Measurements from ENCODE around the gene KCNQ2.
"Not testable (repeated sequence)": the region's sequence is repeated elsewhere in the genome, so short reads cannot be mapped to it uniquely, and the experiment has no call there.

Gene KCNQ2

DNA sequence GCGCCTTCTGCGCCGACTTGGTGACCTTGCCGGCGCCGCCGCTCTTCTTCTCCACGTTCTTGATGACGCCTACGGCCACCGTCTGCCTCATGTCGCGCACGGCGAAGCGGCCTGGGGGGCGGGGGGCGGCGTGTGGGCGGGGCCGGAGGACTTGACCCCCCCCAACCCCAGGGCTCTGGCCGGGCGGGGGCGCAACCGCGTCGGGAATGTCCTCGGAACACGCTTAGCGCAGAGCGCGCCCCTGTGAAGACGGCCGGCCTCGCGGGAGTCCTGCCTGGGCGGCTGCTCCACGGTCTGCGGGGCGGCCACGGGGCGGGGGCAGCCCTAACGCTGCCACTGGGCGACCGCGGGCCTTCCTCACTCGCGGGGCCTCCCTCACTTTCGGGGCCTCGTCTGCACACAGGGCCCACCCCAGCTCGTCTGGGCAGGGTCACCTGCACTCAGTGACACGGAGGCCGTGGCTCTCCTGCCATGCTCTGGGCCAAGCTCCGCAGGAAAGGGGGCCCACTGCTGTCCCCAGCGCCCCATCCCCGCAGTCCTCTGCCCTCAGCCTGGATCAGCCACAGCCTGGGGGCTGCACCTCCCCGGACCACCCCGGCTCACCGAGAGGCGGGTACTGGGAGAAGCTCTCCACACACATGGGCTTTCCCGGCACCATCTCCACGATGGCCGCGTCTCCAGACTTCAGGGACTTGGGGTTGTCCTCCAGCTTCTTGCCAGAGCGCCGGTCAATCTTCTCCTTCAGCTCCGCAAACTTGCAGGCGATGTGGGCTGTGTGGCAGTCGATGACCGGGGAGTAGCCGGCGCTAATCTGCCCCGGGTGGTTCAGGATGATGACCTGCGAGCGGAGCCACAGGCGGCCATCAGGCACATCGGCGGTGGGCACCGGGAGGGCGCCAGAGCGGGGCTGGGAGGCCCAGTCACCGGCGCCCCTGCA lies 16.1 kb upstream of the KCNQ2 start:
- no peak for DNase-seq

DNA sequence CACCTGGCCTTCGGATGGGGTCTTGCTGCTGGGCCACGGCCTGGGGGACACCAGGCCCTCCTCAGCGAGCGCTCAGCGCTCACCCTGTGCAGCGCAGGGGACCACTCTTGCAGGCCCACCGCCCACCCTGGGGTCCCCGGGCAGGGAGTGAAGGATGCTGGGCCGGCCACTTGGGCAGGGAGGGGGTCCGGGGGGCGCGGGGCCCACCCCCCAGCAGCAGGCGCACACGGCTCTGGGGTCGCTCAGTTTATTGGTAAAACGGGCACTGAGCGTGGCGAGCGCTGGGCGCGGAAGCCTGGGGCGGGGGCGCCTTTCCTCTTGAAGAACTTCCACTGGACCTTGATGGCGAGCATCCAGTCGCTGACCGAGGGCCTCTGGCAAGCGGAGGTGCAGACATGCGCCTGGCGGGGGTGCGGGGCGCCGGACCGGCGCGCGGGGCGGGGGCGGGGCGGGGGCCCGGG lies 15.4 kb upstream of the KCNQ2 start:
- no peak for DNase-seq

DNA sequence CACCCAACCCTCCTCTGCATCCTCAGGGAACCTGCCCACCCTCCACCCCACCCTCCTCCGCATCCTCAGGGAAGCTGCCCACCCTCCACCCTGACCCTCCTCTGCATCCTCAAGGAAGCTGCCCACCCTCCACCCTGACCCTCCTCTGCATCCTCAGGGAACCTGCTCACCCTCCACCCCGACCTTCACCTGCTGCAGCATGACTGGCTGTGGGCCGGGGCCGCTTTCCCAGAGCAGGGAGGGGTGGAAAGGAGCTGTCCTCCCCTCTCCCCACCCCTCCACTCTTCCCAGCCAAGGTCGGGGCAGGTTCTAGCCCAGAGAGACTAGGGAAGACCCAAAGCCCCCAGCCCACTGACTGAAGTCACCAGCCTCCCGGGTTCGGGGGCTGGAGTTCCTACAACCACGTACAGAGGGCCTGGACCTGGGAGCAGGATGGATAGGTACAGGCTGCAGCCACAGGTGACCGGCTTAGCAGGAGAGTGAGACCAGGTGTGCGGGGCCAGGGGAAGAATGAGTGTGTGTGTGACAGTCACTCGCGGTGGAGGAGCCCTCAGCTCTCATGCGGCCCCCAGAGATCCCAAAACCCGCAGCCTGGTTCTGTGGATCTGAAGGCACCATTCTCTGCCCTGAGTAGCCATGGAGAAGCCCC lies 14.8 kb upstream of the KCNQ2 start:
- no peak for DNase-seq

DNA sequence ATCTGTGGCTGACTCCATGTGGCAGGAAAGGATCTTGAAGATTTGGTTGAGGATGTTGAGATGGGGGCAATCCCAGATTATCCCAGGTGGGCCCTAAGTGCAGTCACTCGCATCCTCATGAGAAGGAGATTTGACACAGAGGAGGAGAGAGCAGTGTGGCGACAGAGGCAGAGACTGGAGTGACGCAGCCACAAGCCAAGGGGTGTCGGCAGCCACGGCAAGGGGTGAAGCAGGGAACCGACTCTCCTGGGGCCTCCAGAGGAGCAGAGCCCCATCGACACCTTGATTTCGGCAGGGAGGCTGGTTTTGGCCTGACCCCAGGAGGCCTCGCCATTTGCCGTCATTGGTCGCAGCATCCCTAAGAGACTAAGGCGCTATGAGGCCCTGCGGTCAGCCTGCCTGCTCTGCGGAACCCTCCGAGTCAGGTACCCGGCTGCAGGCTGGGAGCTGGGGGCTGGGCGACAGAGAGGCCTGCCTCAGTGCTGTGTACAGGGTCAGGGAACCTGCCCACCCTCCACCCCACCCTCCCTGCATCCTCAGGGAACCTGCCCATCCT lies 13.9 kb upstream of the KCNQ2 start:
- no peak for DNase-seq

DNA sequence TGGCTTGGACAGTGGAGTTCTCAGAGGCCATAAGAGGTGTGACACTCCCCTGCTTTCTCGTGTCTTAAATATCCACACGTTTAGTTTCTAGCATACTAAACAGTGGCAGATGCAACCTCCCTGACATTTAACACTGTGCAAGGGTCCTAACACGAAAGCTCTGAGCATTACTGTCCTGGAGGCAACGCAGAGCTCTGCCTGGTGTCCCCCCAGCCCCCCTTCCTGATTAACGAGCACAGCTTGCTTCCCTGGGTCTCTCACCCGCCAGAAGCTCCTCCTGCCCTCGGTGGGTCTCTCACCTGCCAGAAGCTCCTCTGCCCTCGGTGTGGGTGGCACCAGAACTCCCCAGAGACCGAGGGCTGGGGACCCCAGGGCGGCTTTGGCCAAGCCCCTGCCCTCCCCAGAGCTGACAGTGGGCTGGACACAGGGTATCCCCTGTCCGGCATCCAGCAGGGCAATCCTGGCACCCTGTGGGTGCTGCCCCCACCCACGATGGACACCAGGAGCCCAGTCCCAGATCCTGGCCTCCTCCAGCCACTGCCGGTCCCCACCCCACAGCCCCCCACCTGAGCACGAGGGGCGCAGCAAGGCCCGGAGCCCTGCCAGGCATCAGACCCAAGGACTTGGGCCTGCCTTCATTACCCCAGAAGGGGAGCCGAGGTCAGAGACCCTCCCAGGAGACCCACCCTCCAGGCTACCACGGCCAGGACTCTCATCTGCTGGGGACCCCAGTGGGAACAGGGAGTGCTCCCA lies 12.4 kb upstream of the KCNQ2 start:
- DNase-seq: no peak

DNA sequence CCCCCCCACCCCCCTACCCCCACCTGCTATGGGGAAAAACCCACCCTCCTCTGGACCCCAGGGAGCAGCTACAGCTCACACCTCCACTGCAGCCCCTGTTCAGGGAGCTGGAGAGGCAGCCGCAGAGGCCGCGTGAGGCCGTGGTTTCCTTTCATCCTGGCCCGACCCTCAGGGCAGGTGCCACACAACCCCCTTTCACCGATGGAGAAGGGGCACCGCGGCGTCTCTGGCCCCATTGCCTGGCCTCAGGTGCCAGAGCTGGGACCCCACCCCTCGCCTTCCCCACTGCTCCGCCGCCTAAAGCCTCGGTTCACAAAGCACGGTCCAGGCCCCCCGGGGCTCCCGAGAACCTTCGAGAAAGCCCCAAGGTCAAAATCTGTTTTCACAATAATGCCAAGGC lies 11.8 kb upstream of the KCNQ2 start:
- no peak for DNase-seq

DNA sequence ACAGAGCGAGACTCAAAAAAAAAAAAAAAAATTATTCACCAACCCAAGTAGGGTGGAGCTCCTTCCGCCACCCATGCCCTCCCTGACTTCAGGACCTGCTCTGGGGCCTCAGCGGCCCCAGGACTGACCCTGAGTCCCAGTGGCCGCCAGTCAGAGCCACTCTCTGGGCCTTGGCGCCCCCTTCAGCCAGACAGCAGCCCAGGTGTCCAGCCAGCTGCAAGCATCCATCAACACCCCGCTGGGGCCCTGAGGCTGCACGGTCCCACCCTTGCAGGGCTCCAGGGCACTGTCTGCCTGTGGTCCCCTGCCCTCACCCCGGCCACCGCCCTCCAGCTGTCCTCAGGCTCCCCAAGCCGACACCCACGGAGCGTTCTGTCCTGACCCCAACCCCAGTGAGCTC lies 11.4 kb upstream of the KCNQ2 start:
- DNase-seq: no peak

DNA sequence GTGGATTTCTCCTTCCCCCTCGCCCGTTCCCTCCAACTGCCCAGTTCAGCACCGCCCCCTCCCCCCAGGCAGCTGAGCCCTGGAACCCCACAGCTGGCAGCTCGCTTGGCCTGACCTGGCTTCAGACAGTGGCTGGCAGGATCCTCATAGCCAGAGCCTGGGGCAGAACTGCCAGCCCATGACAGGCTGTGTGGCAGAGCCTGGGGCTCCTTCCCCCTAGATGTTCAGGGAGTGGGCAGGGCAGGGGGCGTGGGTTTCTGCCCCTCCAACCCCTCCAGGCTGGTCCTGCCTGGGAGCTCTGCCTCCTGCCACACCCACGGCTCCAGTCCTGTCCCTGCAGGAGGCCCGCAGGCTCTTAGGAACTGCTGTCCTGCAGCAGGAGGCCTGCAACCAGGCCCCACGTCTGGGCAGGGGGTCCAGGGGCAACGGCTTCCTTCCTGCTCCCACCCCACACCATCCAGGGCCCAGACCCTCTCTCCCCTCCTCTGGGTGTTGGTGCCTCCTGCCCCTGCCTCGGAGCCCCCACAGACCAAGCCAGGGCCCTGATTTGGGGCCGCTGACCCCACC lies 9.6 kb upstream of the KCNQ2 start:
- DNase-seq: no peak

DNA sequence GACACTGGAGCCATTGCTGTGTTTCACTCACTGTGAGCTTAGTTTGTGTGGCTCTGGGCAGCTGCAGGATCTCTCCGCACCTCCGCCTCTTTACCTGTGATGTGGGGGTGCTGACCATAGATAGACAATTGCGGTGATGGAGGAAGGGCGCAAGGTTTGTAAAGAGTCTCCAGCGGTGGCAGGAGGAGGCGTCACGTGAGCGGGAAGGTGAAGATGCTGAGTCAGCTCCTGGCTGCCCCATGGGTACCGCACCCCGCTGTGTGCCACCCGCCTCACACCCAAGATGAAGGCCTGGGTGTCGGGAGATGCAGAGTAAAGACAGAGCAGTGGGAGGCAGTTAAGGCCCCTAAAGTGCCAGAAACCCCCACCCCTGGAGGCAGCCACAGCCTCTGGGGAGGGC lies 9.0 kb upstream of the KCNQ2 start:
- DNase-seq: no peak

DNA sequence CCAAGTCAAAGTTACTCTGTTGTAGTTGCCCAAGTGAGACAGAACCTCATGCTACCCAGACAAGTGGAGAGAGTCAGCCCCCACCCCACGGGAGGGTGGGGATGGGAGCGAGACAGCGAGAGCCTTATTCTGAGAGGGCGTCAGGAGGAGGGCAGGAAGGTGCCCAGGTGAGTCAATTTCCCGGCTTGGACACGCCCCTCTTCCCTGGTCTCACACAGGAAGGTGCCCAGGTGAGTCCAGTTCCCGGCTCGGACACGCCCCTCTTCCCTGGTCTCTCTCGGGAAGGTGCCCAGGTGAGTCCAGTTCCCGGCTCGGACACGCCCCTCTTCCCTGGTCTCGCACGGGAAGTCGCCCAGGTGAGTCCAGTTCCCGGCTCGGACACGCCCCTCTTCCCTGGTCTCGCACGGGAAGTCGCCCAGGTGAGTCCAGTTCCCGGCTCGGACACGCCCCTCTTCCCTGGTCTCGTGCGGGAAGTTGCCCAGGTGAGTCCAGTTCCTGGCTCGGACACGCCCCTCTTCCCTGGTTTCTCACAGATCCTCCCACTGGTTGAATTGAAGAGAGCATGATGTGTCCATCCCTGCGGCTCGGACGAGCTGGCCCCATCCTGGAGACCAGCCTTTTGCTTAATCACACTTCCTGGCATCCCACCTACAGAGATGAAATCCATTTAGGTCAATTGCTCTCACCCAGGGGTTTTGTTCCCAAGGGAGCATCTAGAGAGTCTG lies 7.4 kb upstream of the KCNQ2 start:
- DNase-seq: not testable (repeated sequence)

DNA sequence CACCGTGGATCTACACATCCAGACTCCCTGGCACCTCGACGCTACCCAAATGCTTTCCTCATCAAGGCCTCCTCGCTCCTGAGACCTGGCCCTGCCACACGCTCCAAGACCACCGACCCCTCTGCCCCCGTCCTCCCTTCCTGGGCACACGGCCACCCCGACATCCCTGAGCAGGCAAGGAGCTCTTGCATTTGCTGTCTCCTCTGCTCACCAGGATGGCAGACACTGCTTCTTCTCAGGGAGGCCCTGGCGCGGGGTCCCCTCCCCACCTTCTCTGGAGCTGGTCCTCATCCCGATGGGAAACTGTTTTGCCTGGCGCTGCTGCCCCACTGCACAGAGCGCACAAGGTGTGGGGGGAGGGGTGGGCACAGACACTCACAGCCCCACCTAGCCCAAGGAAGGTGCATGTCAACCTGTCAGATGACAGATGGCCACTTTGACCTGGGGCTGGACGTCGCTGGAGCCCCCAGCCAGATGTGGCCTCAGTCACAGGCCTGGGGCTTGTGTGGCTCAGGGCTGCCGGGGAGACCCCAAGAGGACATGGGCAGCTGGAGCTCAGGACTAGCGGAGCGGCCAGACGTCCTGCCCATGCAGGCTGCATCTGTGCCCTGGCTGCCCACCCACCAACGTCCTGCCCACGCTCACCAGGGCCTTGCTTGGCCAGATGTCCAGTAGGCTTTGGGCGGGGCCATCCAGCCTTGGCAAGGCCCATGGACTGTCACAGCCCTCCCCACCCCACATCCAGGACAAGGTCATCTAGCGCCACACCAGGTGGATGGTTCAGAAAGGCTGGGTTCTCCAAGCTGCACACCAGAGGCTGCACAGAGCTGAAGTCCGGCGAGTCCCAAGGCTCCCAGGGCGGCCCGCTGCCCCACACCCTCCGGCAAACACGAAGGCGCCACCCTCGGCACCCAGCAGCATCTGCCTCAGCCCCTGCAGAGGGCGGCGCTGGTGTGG lies 6.2 kb upstream of the KCNQ2 start:
- no peak for DNase-seq

DNA sequence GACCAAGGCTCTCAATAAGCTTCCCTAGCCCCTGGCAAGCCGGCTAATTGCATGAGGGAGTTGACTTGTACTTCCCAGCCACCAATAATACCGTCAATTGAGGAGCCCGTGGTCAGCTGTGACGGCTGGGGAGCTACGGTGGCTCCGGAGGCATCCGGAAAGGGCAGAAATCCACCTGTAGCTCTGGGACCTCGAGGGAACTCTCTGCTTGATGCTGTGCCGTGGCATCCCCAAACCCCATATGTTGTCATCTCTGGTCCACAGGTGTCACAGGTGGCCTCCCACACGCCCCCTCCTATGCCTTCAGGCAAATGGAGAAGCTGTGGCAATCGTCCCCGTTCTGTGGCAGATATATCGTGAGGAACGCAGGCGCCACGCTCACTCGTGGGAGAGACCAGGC lies 5.5 kb upstream of the KCNQ2 start:
- no peak for DNase-seq

DNA sequence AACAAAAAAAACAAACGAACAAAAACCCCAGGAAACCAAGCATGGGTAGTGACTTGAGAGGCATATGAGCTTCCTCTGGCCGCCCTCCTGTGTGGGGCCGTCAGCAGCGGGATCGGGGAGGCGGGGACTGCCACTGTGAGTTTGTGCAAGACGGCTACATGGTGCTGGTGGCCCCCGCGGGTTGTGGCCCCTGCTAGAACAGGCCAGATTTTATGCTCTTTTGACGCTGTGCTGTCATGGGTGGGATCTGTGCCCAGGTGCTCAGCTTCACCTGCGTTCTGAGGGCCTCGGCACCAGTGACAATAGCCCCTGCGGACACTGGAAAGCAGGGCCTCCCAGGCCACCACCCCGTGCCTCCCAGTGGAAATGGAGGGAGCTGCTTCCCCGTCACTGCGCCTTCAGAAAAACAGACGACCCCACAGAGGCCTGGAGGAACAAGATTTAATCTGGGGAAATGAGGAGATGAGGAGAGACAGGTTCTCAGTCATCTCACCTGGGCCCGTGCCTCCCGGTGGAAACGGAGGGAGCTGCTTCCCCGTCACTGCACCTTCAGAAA lies 4.7 kb upstream of the KCNQ2 start:
- DNase-seq: no peak

DNA sequence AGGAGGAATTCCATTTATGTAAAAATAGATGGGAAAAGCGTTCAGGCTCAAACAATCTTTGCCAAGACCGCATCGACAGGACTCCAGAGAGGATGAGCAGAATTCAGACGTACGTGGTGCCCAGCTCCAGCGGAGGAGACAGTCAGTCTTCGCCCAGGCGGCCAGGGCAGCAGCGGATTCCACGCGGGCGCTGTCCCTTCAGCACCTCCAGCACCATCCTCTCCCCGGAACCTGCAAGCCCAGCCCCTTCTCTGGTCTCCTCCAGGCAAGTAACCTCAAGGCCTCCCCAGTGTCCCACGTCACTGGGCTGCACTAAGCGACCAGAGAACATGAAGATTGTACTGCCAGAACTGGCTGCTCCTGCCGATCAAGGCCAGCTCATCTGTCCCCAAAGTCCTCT lies 2.8 kb upstream of the KCNQ2 start:
- DNase-seq: no peak

DNA sequence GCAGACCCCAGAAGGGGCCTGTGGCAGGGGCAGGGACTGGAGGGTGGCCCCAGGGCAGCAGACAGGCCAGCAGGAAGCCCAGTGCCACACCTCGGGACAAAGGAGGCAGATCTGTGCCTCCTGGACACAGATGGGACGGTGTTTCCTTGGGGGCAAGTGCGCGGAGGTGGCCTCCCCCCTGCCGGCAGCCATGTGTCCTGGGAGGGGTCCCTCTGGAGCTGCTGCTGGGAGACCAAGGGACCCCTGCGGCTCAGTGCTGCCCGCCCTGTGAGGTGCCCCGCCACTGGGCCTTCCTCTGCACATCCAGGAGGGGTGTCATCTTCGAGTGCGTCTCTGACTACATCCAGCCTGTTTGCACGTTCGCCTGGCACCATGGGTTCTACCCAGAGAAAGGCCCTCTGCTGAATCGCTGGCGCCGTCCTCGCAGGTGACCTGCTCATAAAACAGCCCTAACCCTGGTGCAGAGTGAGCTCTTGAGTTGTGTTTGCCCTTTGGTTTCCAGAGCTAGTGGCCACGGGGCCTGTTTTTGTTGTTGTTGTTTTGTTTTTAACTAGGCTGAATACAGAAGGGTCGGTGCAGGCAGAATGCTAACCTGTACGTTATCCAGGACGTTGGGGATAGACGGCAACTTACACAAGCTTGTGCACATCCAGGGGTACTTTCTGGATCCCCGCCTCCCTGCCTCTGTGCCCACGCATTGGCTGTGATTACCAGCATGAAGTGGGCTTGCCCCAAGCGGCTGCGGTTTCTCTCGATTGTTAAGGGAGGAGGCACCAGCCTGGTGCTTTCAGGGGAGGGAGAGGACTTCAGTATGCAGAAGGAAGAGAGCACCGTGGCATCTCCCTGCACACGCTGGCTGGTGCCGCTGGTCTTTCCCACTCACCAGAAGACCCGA lies 1.3 kb upstream of the KCNQ2 start:
- DNase-seq: no peak

DNA sequence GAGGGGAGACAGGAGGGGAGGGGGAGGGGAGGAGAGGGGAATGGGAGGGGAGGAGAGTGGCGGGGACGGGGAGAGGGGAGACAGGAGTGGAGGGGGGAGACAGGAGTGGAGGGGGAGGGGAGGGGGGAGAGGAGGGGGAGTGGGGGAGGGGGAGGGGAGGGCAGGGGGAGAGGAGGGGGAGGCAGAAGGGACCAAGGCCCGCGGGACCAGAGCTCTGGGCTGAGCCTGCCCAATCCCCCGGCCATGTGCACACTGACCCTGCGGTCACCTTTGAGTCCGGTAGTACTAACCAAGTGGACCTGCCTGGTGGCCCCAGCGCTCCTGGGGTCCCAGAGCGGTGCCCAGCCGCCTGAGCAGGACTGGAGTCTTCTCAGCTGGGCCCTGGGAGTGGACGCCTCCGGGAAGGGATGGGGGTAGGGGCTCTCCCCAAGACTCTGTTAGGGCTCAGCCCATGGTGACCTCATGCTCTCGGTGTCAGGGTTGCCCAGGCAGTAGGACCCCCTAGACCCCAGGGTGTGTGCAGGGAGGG lies 471 bp upstream of the KCNQ2 start:
- DNase-seq: no peak

DNA sequence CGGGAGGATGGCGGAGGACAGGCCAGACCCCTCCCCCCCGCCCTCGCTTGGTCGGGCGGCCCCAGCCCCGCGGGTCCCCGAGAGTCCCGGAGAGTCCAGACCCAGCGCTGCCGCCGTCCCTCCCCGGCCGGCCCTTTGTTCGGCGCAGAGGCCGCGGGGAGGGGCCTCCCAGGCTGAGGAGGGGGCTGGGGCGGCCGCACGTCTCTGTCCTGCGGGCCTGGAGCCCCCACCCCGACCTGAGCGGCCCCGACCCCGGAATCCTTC lies 806 bp downstream of the KCNQ2 start:
- no peak for DNase-seq

DNA sequence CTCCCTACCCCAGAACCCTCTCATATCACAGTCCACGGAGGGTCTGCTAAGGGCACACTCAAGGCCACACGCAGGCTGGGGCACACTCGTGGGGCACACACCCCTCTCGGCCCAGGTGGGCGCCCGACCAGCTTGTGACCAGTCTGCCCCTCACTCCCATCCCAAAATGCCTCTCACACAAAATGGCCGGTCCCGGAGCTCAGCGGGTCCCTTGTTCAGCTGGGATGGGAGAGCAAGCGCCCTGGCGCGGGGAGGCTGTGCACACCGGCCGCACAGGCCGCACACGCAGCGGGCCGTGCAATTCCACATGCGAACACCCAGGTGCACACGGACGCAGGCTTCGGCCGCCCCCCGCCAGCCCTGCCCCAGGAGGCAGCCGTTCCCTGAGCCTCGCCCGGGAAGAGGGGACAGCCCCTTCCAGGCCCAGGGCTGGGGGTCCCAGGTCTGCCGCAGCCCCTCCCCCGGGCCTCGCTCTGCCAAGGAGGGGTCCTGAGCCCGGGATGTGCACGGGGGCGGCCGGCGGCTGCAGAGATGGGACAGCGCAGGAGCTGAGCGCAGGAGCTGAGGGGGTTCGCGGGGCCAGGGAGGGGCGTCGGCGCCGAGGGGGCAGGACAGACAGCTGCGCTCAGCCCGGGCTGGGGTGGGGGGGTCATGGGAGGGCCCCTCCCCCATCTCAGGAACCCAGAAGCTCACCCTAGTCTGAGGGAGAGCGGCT lies 1.3 kb downstream of the KCNQ2 start:
- DNase-seq: no peak

DNA sequence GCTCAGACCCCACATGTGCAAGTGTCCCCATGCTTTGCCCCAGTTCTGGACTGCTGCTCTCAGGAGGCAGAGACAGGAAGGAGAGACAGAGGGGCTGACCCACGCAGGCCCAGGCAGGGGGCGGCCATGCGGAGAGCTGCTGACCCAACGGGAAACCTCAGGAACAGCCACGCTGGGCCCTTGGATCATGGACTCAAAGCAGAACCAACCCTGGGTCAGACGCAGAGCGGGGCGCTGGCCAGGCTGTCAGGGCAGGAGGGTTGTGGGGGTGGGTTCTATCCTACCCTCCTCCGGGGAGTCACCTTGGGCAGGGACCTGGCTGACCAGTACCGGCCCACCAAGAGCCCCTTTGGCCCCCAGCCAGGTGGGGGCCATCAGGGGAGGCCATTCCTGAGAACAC lies 2.0 kb downstream of the KCNQ2 start:
- DNase-seq: no peak

All from SW 1271 (cell line).